Stomach (tissue), 9 donors: ENCODE measurements around the gene CPLANE1. TPM values are rescaled to one million over a fixed set of nuclear protein-coding genes. Genes with fewer than 3 reads are reported as not detected.

ENCODE experiments used
- DNase-seq, 2 donors: peaks; one replicate each; pipeline versions ENCODE4 v3.0.0 to v3.0.0-alpha.2; 2013 to 2019
- H3K27ac ChIP-seq, 5 donors: fragments of 200-600 bp in 4 of 5; sonication (generic) in 4 of 5; one replicate each; pipeline ENCODE4 v1.5.1; 2013 to 2019; ENCODE audit warnings: mild to moderate bottlenecking in 1 of 5, moderate library complexity in 1 of 5
- H3K27me3 ChIP-seq, 3 donors: fragments of 200-600 bp; sonication (generic); one replicate each; pipeline ENCODE4 v1.5.1; 2017 to 2019; ENCODE audit warnings: mixed run types in 1 of 3
- H3K36me3 ChIP-seq, 4 donors: fragments of 200-600 bp; sonication (generic); 1 replicate in 3 of 4; 2 replicates in 1 of 4; pipeline ENCODE4 v1.5.1; 2016 to 2019
- H3K4me1 ChIP-seq, 4 donors: fragments of 200-600 bp; sonication (generic); one replicate each; pipeline ENCODE4 v1.5.1; 2016 to 2019
- H3K4me3 ChIP-seq, 4 donors: fragments of 200-600 bp; sonication (generic) in 3 of 4; one replicate each; pipeline ENCODE4 v1.5.1; 2016 to 2019; ENCODE audit warnings: mild to moderate bottlenecking in 1 of 4
- H3K9me3 ChIP-seq, 4 donors: fragments of 200-600 bp; sonication (generic); one replicate each; pipeline ENCODE4 v1.5.1; 2016 to 2019
- CTCF ChIP-seq, 7 experiments: fragments of 450-650 bp in 4 of 7; fragments of 200-600 bp in 3 of 7; sonication (generic) in 3 of 7; IDR thresholded peaks; one replicate each; pipeline ENCODE4 v1.5.1; 2016 to 2019; ENCODE audit warnings: antibody characterized with exemption in 7 of 7, control low read depth in 2 of 7, mild to moderate bottlenecking in 1 of 7
- EP300 ChIP-seq: sonication (generic); formaldehyde crosslinking; IDR thresholded peaks from one replicate; pipeline ENCODE4 v1.6.1; 2017; ENCODE audit warnings: antibody characterized with exemption
- POLR2A ChIP-seq, 4 donors: fragments of 450-650 bp; IDR thresholded peaks; one replicate each; pipeline ENCODE4 v1.6.1; 2016; ENCODE audit warnings: antibody characterized with exemption in 4 of 4, control low read depth in 2 of 4, mild to moderate bottlenecking in 1 of 4, moderate library complexity in 1 of 4
- POLR2AphosphoS5 ChIP-seq, 3 donors: sonication (generic); formaldehyde crosslinking; IDR thresholded peaks; one replicate each; pipeline ENCODE4 v1.6.1; 2016; ENCODE audit warnings: antibody characterized with exemption in 3 of 3
- WGBS, 5 donors: extraction: QIAGEN DNeasy Blood & Tissue Kit in 3 of 5; methylation state at CpG; one replicate each; pipeline versions ENCODE4 v1.1.5 to v1.1.7; 2013 to 2018; 5-methylcytosine and 5-hydroxymethylcytosine counted together
- intact Hi-C: fragments of 100-400 bp; cut with DNase I; formaldehyde crosslinking; loops from one replicate; pipeline ENCODE4 v1.15.1; 2023; ENCODE audit warnings: low total_unique reads
- polyA plus RNA-seq, 3 donors: library from polyadenylated mRNA; stranded (reverse); fragments of 200-250 nt; gene quantifications; one replicate each; pipeline ENCODE4 v1.2.3, GENCODE V29; 2013
- total RNA-seq, 5 donors: library from RNA; depleted of rRNA; stranded (reverse); fragments of >200 nt; gene quantifications; one replicate each; pipeline versions ENCODE4 v1.1.0 to v1.2.3, GENCODE V29; 2014 to 2016
- donor health status: healthy with polysubstance abuse.
- donor health status: Bipolar disorder and iron deficiency.
- donor health status: healthy.

CPLANE1 gene
- total and polyA plus RNA-seq, 8 donors: 1.2 to 53.2 (median 13.3) TPM

- no peak overlapping the region for H3K27ac ChIP-seq
- no peaks in the 10 kb centered on the region for H3K27me3 ChIP-seq
- no peak overlapping the region for H3K4me3 ChIP-seq
- no peak for DNase-seq
- intact Hi-C loops: no loop called here
- WGBS, 5 donors: 83 to 97% (median 85%) methylated on average over 1 of the region's 1 CpG
- peaks cover 4 to 92% (median 71%) of the 10 kb centered on the region in 4 donors for H3K36me3 ChIP-seq
- TF ChIP-seq EP300 (no peak), POLR2AphosphoS5 (IDR thresholded peaks at IDR 0.05) (no peak), POLR2A (IDR thresholded peaks at IDR 0.05) (no peak), CTCF (IDR thresholded peaks at IDR 0.05) (no peak)
- H3K9me3 ChIP-seq: no peaks in the 10 kb centered on the region
- H3K4me1 ChIP-seq: no peaks in the 10 kb centered on the region
Measured at GRCh38 chr5:37121027-37121426, 128.1 kb downstream of the CPLANE1 start.

- DNase-seq: no peak
- H3K27ac ChIP-seq: no peak overlapping the region
- intact Hi-C loops: no loop called here
- H3K4me3 ChIP-seq: no peak overlapping the region
- no peak for TF ChIP-seq POLR2AphosphoS5 (IDR thresholded peaks at IDR 0.05)
- TF ChIP-seq CTCF (IDR thresholded peaks at IDR 0.05): no peak
- no peak for TF ChIP-seq EP300
- TF ChIP-seq POLR2A (IDR thresholded peaks at IDR 0.05): no peak
- no peaks in the 10 kb centered on the region for H3K27me3 ChIP-seq
- no peaks in the 10 kb centered on the region for H3K9me3 ChIP-seq
- WGBS, 5 donors: 91 to 94% (median 92%) methylated on average over 5 of the region's 5 CpGs
- no peaks in the 10 kb centered on the region for H3K4me1 ChIP-seq
- peaks cover 7 to 93% (median 74%) of the 10 kb centered on the region in 4 donors for H3K36me3 ChIP-seq
Measured at GRCh38 chr5:37120270-37120669, 128.9 kb downstream of the CPLANE1 start.

- intact Hi-C loops: no loop called here
- WGBS, 5 donors: 93 to 98% (median 95%) methylated on average over 6 of the region's 6 CpGs
- DNase-seq: no peak
Measured at GRCh38 chr5:37116359-37116758, 132.8 kb downstream of the CPLANE1 start.

GRCh38 chr5:37112383-37112991 lies 136.7 kb downstream of the CPLANE1 start:
- Histone ChIP-seq H3K9me3 (no peaks in the 10 kb centered on the region), H3K27me3 (no peaks in the 10 kb centered on the region), H3K4me1 (no peaks in the 10 kb centered on the region), H3K36me3 (peaks cover 20 to 99% (median 83%) of the 10 kb centered on the region in 4 donors), H3K4me3 (no peak overlapping the region), H3K27ac (no peak overlapping the region)
- TF ChIP-seq EP300 (no peak), CTCF (IDR thresholded peaks at IDR 0.05) (no peak), POLR2AphosphoS5 (IDR thresholded peaks at IDR 0.05) (no peak), POLR2A (IDR thresholded peaks at IDR 0.05) (no peak)
- no peak for DNase-seq
- 87 to 92% (median 91%) methylated on average over 3 of the region's 3 CpGs for WGBS, 5 donors
- intact Hi-C loops: no loop called here

More at GRCh38 chr5:37116359-37116758, 132.8 kb downstream of the CPLANE1 start:
- Histone ChIP-seq H3K27me3 (no peaks in the 10 kb centered on the region), H3K4me1 (no peaks in the 10 kb centered on the region), H3K27ac (no peak overlapping the region), H3K9me3 (no peaks in the 10 kb centered on the region), H3K36me3 (peaks cover 11 to 98% (median 90%) of the 10 kb centered on the region in 4 donors), H3K4me3 (no peak overlapping the region)
- TF ChIP-seq POLR2A (IDR thresholded peaks at IDR 0.05): no peak
- TF ChIP-seq EP300: no peak
- TF ChIP-seq CTCF (IDR thresholded peaks at IDR 0.05): no peak
- no peak for TF ChIP-seq POLR2AphosphoS5 (IDR thresholded peaks at IDR 0.05)
